RPMI8226 (cell line): Measurements from ENCODE around the gene KIF4A.
A peak's percentile ranks its signal among the peaks of the same experiment; 100 is the strongest.
"Not testable (repeated sequence)": the region's sequence is repeated elsewhere in the genome, so short reads cannot be mapped to it uniquely, and the experiment has no call there.

Experiments used
- DNase-seq: peaks from one replicate; pipeline ENCODE4 v3.0.0-alpha.2; 2015

The KIF4A gene

GRCh38 chrX:70289793-70290770 lies at the start of gene KIF4A, which contains the start of gene PDZD11:
TSS of gene KIF4A (plus strand) at chrX:70290104. CDS start at chrX:70290459, 355 bp downstream.
TSS of gene PDZD11 (minus strand) at chrX:70289927. CDS start at chrX:70289341, 586 bp downstream.
- DNase-seq = peak; percentile 91

GRCh38 chrX:70240751-70241150 lies 49.2 kb upstream of the KIF4A start:
- no peak for DNase-seq

- no peak for DNase-seq
Observed at GRCh38 chrX:70241501-70241900, 48.4 kb upstream of the KIF4A start.

GRCh38 chrX:70243601-70244000 lies 46.3 kb upstream of the KIF4A start:
- DNase-seq = not testable (repeated sequence)

GRCh38 chrX:70244881-70245280 lies 45.0 kb upstream of the KIF4A start:
- DNase-seq = no peak

GRCh38 chrX:70247252-70247651 lies 42.7 kb upstream of the KIF4A start:
- DNase-seq = no peak

- DNase-seq = no peak
Observed at GRCh38 chrX:70252491-70252890, 37.4 kb upstream of the KIF4A start.

- DNase-seq = no peak
Observed at GRCh38 chrX:70253377-70254062, 36.4 kb upstream of the KIF4A start.

GRCh38 chrX:70254063-70254400 lies 35.9 kb upstream of the KIF4A start:
- no peak for DNase-seq

GRCh38 chrX:70254909-70255308 lies 35.0 kb upstream of the KIF4A start:
- no peak for DNase-seq

GRCh38 chrX:70255452-70255851 lies 34.5 kb upstream of the KIF4A start:
- no peak for DNase-seq

GRCh38 chrX:70257423-70258288 lies 32.2 kb upstream of the KIF4A start:
- no peak for DNase-seq

GRCh38 chrX:70260104-70260503 lies 29.8 kb upstream of the KIF4A start, which contains the start of gene P2RY4:
TSS of gene P2RY4 (minus strand) at chrX:70260204. CDS start at chrX:70259624, 580 bp downstream.
- DNase-seq = no peak

GRCh38 chrX:70262952-70263567 lies 26.8 kb upstream of the KIF4A start:
- peak; percentile 70 for DNase-seq

- no peak for DNase-seq
Observed at GRCh38 chrX:70264784-70265183, 25.1 kb upstream of the KIF4A start.

GRCh38 chrX:70268034-70268433 lies 21.9 kb upstream of the KIF4A start, which contains the start of gene ARR3:
TSS of gene ARR3 (plus strand) at chrX:70268334. CDS start at chrX:70269386, 1,052 bp downstream.
- DNase-seq = no peak

- DNase-seq = not testable (repeated sequence)
Observed at GRCh38 chrX:70274029-70274428, 15.9 kb upstream of the KIF4A start.

- DNase-seq = no peak
Observed at GRCh38 chrX:70279081-70279480, 10.8 kb upstream of the KIF4A start.

- no peak for DNase-seq
Observed at GRCh38 chrX:70280573-70280972, 9.3 kb upstream of the KIF4A start.

GRCh38 chrX:70281951-70282350 lies 8.0 kb upstream of the KIF4A start, which contains the start of gene RAB41:
TSS of gene RAB41 (plus strand) at chrX:70282172. CDS start at chrX:70282218, 46 bp downstream.
- no peak for DNase-seq

GRCh38 chrX:70289168-70289792 lies 624 bp upstream of the KIF4A start:
- DNase-seq = no peak

- no peak for DNase-seq
Observed at GRCh38 chrX:70292788-70293187, 2.9 kb downstream of the KIF4A start.
